H9 (cell line): ENCODE measurements around the gene TNFRSF21. TPM values are rescaled to one million over a fixed set of nuclear protein-coding genes. Genes with fewer than 3 reads are reported as not detected.

ENCODE experiments used
- DNase-seq: peaks from one replicate; pipeline ENCODE4 v3.0.0-alpha.2; 2017
- H2AFZ ChIP-seq: one replicate; pipeline ENCODE4 v1.6.1; 2013; ENCODE audit warnings: mild to moderate bottlenecking, low read length, control low read depth, moderate library complexity
- H2AK5ac ChIP-seq: 2 replicates; pipeline ENCODE4 v1.6.1; 2013; ENCODE audit warnings: low read length, control low read depth, mixed read lengths; ENCODE audit not compliant: insufficient read length
- H2BK120ac ChIP-seq: one replicate; pipeline ENCODE4 v1.6.1; 2013; ENCODE audit warnings: low read depth, mild to moderate bottlenecking, low read length, control low read depth, inconsistent platforms; ENCODE audit not compliant: poor library complexity, severe bottlenecking
- H2BK12ac ChIP-seq: 2 replicates; pipeline ENCODE4 v1.6.1; 2013; ENCODE audit warnings: low read length, control low read depth, mixed read lengths, low read depth; ENCODE audit not compliant: insufficient read length
- H2BK15ac ChIP-seq: 2 replicates; pipeline ENCODE4 v1.6.1; 2013; ENCODE audit warnings: low read depth, low read length, control low read depth
- H2BK20ac ChIP-seq: one replicate; pipeline ENCODE4 v1.6.1; 2013; ENCODE audit warnings: low read depth, mild to moderate bottlenecking, low read length, control low read depth, inconsistent platforms; ENCODE audit not compliant: poor library complexity, severe bottlenecking
- H2BK5ac ChIP-seq: 2 replicates; pipeline ENCODE4 v1.6.1; 2013; ENCODE audit warnings: low read length, control low read depth, mixed read lengths; ENCODE audit not compliant: insufficient read length
- H3K14ac ChIP-seq: 2 replicates; pipeline ENCODE4 v1.6.1; 2013; ENCODE audit warnings: low read length, control low read depth; ENCODE audit not compliant: insufficient read depth
- H3K18ac ChIP-seq: 2 replicates; pipeline ENCODE4 v1.6.1; 2013; ENCODE audit warnings: low read depth, mild to moderate bottlenecking, mixed read lengths, low read length, control low read depth; ENCODE audit not compliant: insufficient read length
- H3K23ac ChIP-seq: 2 replicates; pipeline ENCODE4 v1.6.1; 2013; ENCODE audit warnings: low read length, control low read depth, mixed read lengths, low read depth; ENCODE audit not compliant: insufficient read length
- H3K23me2 ChIP-seq: 2 replicates; pipeline ENCODE4 v1.6.1; 2013; ENCODE audit warnings: low read depth, mild to moderate bottlenecking, mixed read lengths, low read length, control low read depth; ENCODE audit not compliant: insufficient read length, poor library complexity, severe bottlenecking
- H3K27ac ChIP-seq: 2 replicates; pipeline ENCODE4 v1.5.1; 2013; ENCODE audit warnings: low read length, control low read depth, mixed read lengths, low read depth; ENCODE audit not compliant: insufficient read length
- H3K27me3 ChIP-seq: 2 replicates; pipeline ENCODE4 v1.6.1; 2013; ENCODE audit warnings: low read length, control low read depth, inconsistent platforms; ENCODE audit not compliant: insufficient read depth
- H3K4ac ChIP-seq: 2 replicates; pipeline ENCODE4 v1.6.1; 2013; ENCODE audit warnings: low read depth, mild to moderate bottlenecking, control low read depth, inconsistent platforms, low read length, moderate library complexity
- H3K4me1 ChIP-seq: 2 replicates; pipeline ENCODE4 v1.6.1; 2013; ENCODE audit warnings: low read length, control low read depth, inconsistent platforms; ENCODE audit not compliant: insufficient read depth
- H3K4me2 ChIP-seq: 2 replicates; pipeline ENCODE4 v1.6.1; 2013; ENCODE audit warnings: low read length, control low read depth, mixed read lengths; ENCODE audit not compliant: insufficient read length, insufficient read depth
- H3K56ac ChIP-seq: 2 replicates; pipeline ENCODE4 v1.6.1; 2013; ENCODE audit warnings: low read depth, mild to moderate bottlenecking, mixed read lengths, low read length, control low read depth; ENCODE audit not compliant: insufficient read length
- H3K79me1 ChIP-seq: 2 replicates; pipeline ENCODE4 v1.6.1; 2013; ENCODE audit warnings: low read depth, mild to moderate bottlenecking, moderate library complexity, low read length, control low read depth, inconsistent platforms; ENCODE audit not compliant: insufficient read depth, poor library complexity, severe bottlenecking
- H3K79me2 ChIP-seq: 2 replicates; pipeline ENCODE4 v1.6.1; 2013; ENCODE audit warnings: low read length, control low read depth, inconsistent platforms; ENCODE audit not compliant: insufficient read depth
- H3K9ac ChIP-seq: 2 replicates; pipeline ENCODE4 v1.6.1; 2013; ENCODE audit warnings: low read length, control low read depth, mixed read lengths; ENCODE audit not compliant: insufficient read length; ENCODE audit errors: extremely low read depth
- H3K9me3 ChIP-seq: one replicate; pipeline ENCODE4 v1.6.1; 2013; ENCODE audit warnings: low read depth, low read length, inconsistent platforms; ENCODE audit not compliant: control insufficient read depth
- H3T11ph ChIP-seq: one replicate; pipeline ENCODE4 v1.6.1; 2013; ENCODE audit warnings: mild to moderate bottlenecking, low read length, control low read depth, inconsistent platforms
- H4K20me1 ChIP-seq: one replicate; pipeline ENCODE4 v1.6.1; 2013; ENCODE audit not compliant: control insufficient read depth, insufficient read length, insufficient read depth
- H4K5ac ChIP-seq: 2 replicates; pipeline ENCODE4 v1.6.1; 2013; ENCODE audit warnings: low read depth, mild to moderate bottlenecking, mixed read lengths, low read length, control low read depth; ENCODE audit not compliant: insufficient read length
- H4K8ac ChIP-seq: replicated peaks from 2 replicates; pipeline ENCODE4 v1.6.1; 2013; ENCODE audit warnings: low read length, control low read depth, mixed read lengths, low read depth; ENCODE audit not compliant: insufficient read length
- H4K91ac ChIP-seq: 2 replicates; pipeline ENCODE4 v1.6.1; 2013; ENCODE audit warnings: low read depth, mild to moderate bottlenecking, moderate library complexity, mixed read lengths, low read length, control low read depth; ENCODE audit not compliant: insufficient read length
- H3K27ac Mint-ChIP-seq, 3 experiments: 2 replicates in 2 of 3; 3 replicates in 1 of 3; pipeline ENCODE4 v1.8.0; 2020 to 2021; ENCODE audit warnings: mixed read lengths in 3 of 3, mild to moderate bottlenecking in 1 of 3, moderate library complexity in 1 of 3
- H3K27me3 Mint-ChIP-seq: 2 replicates; pipeline ENCODE4 v1.8.0; 2021; ENCODE audit warnings: low read depth, mild to moderate bottlenecking, moderate library complexity, mixed read lengths
- H3K36me3 Mint-ChIP-seq, 3 experiments: 2 replicates in 2 of 3; 3 replicates in 1 of 3; pipeline ENCODE4 v1.8.0; 2020 to 2021; ENCODE audit warnings: low read depth in 3 of 3, mixed read lengths in 3 of 3; ENCODE audit not compliant: insufficient read depth in 1 of 3
- H3K4me1 Mint-ChIP-seq, 2 experiments: 2 replicates each; pipeline ENCODE4 v1.8.0; 2020; ENCODE audit warnings: mixed read lengths in 2 of 2
- H3K4me3 Mint-ChIP-seq, 2 experiments: 2 replicates in 1 of 2; 3 replicates in 1 of 2; pipeline ENCODE4 v1.8.0; 2020 to 2021; ENCODE audit warnings: mild to moderate bottlenecking in 2 of 2, mixed read lengths in 2 of 2, moderate library complexity in 1 of 2
- H3K9me3 Mint-ChIP-seq, 2 experiments: 2 replicates in 1 of 2; 3 replicates in 1 of 2; pipeline ENCODE4 v1.8.0; 2020; ENCODE audit warnings: mild to moderate bottlenecking in 2 of 2, mixed read lengths in 2 of 2, moderate library complexity in 1 of 2
- WGBS: extraction: QIAGEN DNeasy Blood & Tissue Kit; methylation state at CpG from one replicate; pipeline ENCODE4 v1.1.7; 2013; ENCODE audit warnings: missing lambda C conversion rate, low lambda C conversion rate, mixed read lengths; ENCODE audit not compliant: insufficient read length; ENCODE audit errors: extremely low coverage; 5-methylcytosine and 5-hydroxymethylcytosine counted together
- total RNA-seq: library from RNA; stranded (reverse); gene quantifications from 2 replicates; pipeline ENCODE4 v1.2.1, GENCODE V29; 2021
- TF ChIP-seq, protein P1 (sequence below): fragments of 200-600 bp; sonication (generic); conservative IDR thresholded peaks from 3 replicates; pipeline ENCODE4 v1.8.0; 2021; ENCODE audit warnings: antibody characterized with exemption, mild to moderate bottlenecking

Gene TNFRSF21
- total RNA-seq, 1 experiment from 2014 or later: 39.1 TPM

DNA sequence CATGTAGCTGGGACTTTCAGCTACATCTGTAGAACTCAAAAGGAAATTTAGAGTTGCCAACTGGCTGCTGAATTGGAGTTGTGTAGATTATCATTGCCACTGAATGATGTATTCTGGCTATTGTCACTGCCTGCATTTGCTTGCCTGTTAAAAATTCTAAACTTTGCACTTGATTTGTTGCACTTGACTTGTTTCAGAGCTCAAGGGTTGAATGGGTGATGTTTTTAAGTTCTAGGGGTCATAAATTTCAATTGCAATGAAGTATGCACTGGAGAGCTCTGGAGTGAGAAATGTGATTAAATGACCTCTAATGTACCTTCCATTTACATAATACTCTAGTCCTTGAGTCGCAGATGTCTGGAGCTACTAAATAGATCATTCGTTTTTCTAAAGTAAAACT lies 102.4 kb downstream of the TNFRSF21 start:
- no peak overlapping the region for H3K4me2 ChIP-seq
- H3K27ac Mint-ChIP-seq: no peak overlapping the region
- no peak overlapping the region for H2BK12ac ChIP-seq
- no peak overlapping the region for H3K9ac ChIP-seq
- H4K8ac ChIP-seq: no peak overlapping the region
- H3K36me3 Mint-ChIP-seq: no peaks in the 10 kb centered on the region
- H3K14ac ChIP-seq: no peak overlapping the region
- H2BK120ac ChIP-seq: no peak overlapping the region
- H2BK15ac ChIP-seq: no peak overlapping the region
- TF ChIP-seq, protein P1, sequence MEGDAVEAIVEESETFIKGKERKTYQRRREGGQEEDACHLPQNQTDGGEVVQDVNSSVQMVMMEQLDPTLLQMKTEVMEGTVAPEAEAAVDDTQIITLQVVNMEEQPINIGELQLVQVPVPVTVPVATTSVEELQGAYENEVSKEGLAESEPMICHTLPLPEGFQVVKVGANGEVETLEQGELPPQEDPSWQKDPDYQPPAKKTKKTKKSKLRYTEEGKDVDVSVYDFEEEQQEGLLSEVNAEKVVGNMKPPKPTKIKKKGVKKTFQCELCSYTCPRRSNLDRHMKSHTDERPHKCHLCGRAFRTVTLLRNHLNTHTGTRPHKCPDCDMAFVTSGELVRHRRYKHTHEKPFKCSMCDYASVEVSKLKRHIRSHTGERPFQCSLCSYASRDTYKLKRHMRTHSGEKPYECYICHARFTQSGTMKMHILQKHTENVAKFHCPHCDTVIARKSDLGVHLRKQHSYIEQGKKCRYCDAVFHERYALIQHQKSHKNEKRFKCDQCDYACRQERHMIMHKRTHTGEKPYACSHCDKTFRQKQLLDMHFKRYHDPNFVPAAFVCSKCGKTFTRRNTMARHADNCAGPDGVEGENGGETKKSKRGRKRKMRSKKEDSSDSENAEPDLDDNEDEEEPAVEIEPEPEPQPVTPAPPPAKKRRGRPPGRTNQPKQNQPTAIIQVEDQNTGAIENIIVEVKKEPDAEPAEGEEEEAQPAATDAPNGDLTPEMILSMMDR: no peak
- no peak for DNase-seq
- H2AK5ac ChIP-seq: no peak overlapping the region
- no peak overlapping the region for H2AFZ ChIP-seq
- no peaks in the 10 kb centered on the region for H3K79me1 ChIP-seq
- peaks cover 0 to 5% of the 10 kb centered on the region in 2 experiments; a peak in 1 of 5 replicates for H3K9me3 Mint-ChIP-seq
- H3K4me1 Mint-ChIP-seq: no peaks in the 10 kb centered on the region
- H2BK5ac ChIP-seq: no peak overlapping the region
- H4K20me1 ChIP-seq: no peaks in the 10 kb centered on the region
- H3K27me3 Mint-ChIP-seq: no peaks in the 10 kb centered on the region; the same call in 1 of the 2 replicates
- H2BK20ac ChIP-seq: no peak overlapping the region
- H3K23me2 ChIP-seq: no peaks in the 10 kb centered on the region
- H4K91ac ChIP-seq: no peak overlapping the region
- WGBS: no CpG with 5 or more reads among the region's 2 CpGs
- no peak overlapping the region for H3K4me3 Mint-ChIP-seq
- H4K5ac ChIP-seq: no peak overlapping the region
- no peaks in the 10 kb centered on the region for H3K4me1 ChIP-seq
- no peak overlapping the region for H3K27ac ChIP-seq
- no peak overlapping the region for H3T11ph ChIP-seq
- no peaks in the 10 kb centered on the region for H3K27me3 ChIP-seq
- no peaks in the 10 kb centered on the region for H3K79me2 ChIP-seq
- no peaks in the 10 kb centered on the region for H3K9me3 ChIP-seq
- no peak overlapping the region for H3K56ac ChIP-seq
- H3K4ac ChIP-seq: no peak overlapping the region
- H3K23ac ChIP-seq: no peak overlapping the region
- H3K18ac ChIP-seq: no peak overlapping the region
